Gastroesophageal sphincter (tissue), 3 donors: ENCODE data around the gene SH3PXD2B.

Experiments used
- POLR2A ChIP-seq, 2 donors: fragments of 450-650 bp; IDR thresholded peaks; one replicate each; pipeline ENCODE4 v1.6.1; 2017; ENCODE audit warnings: antibody characterized with exemption in 2 of 2, mild to moderate bottlenecking in 2 of 2, moderate library complexity in 1 of 2
- POLR2AphosphoS5 ChIP-seq: sonication (generic); formaldehyde crosslinking; IDR thresholded peaks from one replicate; pipeline ENCODE4 v1.6.1; 2017; ENCODE audit warnings: antibody characterized with exemption
- TF ChIP-seq, protein P1 (sequence below), 4 experiments: fragments of 200-600 bp in 2 of 4; fragments of 450-650 bp in 2 of 4; sonication (generic) in 1 of 4; IDR thresholded peaks; one replicate each; pipeline ENCODE4 v1.5.1; 2017 to 2019; ENCODE audit warnings: antibody characterized with exemption in 4 of 4, mild to moderate bottlenecking in 2 of 4, moderate library complexity in 2 of 4

DNA sequence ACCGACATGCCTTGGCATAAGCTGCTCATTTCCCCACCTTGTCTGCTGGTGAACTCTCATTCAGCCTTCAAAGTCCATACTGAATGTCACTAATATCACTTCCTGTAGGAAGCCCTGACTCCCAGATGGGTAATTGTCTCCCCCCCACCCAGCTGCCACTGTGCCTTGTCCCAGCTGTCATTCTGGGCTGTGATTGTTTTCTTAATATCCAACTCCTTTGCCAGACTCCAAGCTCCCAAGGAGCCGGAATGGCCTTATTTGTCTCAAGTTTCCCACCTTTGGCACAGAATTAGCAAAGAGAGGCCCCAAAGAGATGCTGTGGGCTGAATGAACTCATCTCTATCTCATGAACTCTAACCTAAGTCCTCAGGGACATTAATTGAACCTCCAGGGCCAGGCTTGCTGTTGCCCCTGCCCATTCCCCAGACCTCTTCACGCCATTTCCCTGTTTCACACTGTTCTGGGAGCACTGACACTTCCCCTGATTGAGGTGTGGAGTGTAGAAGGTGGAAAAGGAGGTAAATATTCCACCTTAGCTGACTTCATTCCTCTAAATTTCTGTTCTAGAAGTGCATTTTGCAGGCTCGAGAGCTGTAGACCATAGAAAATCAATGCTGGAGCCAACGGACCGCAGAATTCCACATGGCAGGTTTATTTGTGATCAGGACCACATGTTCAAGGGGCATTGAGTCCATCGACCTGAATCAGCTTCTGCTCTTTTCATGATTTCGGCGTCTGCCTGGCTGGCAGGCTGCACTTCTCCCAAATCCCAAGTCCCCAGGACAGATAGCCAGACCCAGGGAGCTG, 4.9 kb upstream of the SH3PXD2B start:
- TF ChIP-seq POLR2A (IDR thresholded peaks at IDR 0.05) (no peak), POLR2AphosphoS5 (no peak)
- TF ChIP-seq, protein P1, sequence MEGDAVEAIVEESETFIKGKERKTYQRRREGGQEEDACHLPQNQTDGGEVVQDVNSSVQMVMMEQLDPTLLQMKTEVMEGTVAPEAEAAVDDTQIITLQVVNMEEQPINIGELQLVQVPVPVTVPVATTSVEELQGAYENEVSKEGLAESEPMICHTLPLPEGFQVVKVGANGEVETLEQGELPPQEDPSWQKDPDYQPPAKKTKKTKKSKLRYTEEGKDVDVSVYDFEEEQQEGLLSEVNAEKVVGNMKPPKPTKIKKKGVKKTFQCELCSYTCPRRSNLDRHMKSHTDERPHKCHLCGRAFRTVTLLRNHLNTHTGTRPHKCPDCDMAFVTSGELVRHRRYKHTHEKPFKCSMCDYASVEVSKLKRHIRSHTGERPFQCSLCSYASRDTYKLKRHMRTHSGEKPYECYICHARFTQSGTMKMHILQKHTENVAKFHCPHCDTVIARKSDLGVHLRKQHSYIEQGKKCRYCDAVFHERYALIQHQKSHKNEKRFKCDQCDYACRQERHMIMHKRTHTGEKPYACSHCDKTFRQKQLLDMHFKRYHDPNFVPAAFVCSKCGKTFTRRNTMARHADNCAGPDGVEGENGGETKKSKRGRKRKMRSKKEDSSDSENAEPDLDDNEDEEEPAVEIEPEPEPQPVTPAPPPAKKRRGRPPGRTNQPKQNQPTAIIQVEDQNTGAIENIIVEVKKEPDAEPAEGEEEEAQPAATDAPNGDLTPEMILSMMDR (IDR thresholded peaks at IDR 0.05), result no peak
